H1 (cell line): ENCODE data around the gene TMEM63A. TPM values are rescaled to one million over a fixed set of nuclear protein-coding genes. Genes with fewer than 3 reads are reported as not detected.

ENCODE experiments used
- CTCF ChIA-PET: fragments of 300-600 bp; sonication (Branson Sonifier 250); formaldehyde crosslinking; loops from one replicate; lab custom pipeline; 2021; ENCODE audit not compliant: partially characterized antibody; lab: Charles Lee
- POLR2A ChIA-PET: fragments of 300-600 bp; sonication (Branson Sonifier 250); formaldehyde crosslinking; loops from one replicate; lab custom pipeline; 2021; ENCODE audit warnings: inconsistent platforms; ENCODE audit not compliant: partially characterized antibody; lab: Charles Lee
- DNase-seq, 2 experiments: peaks; one replicate each; pipeline versions ENCODE4 v3.0.0 to v3.0.0-alpha.2; 2010 to 2022; ENCODE audit warnings: low spot score in 2 of 2, low read depth in 1 of 2, mixed read lengths in 1 of 2
- FAIRE-seq: peaks from 2 replicates; lab custom pipeline; 2011; peaks lifted over from hg19 to GRCh38; lab: Jason Lieb, UNC
- H2AFZ ChIP-seq: 2 replicates; pipeline ENCODE4 v1.8.1; 2012; ENCODE audit warnings: low read length, inconsistent platforms
- H2AK5ac ChIP-seq: 2 replicates; pipeline ENCODE4 v1.6.1; 2013; ENCODE audit warnings: low read depth, low read length
- H2BK120ac ChIP-seq: replicated peaks from 2 replicates; pipeline ENCODE3; 2013; ENCODE audit warnings: low read depth, low read length, inconsistent platforms
- H2BK12ac ChIP-seq: 2 replicates; pipeline ENCODE4 v1.6.1; 2013; ENCODE audit warnings: low read depth, low read length
- H2BK15ac ChIP-seq: 2 replicates; pipeline ENCODE4 v1.6.1; 2013; ENCODE audit warnings: low read length
- H2BK20ac ChIP-seq: 2 replicates; pipeline ENCODE4 v1.6.1; 2013; ENCODE audit warnings: low read length
- H2BK5ac ChIP-seq: 2 replicates; pipeline ENCODE4 v1.6.1; 2013; ENCODE audit warnings: low read depth, low read length
- H3K14ac ChIP-seq: 2 replicates; pipeline ENCODE4 v1.6.1; 2013; ENCODE audit warnings: inconsistent platforms; ENCODE audit not compliant: insufficient read length
- H3K18ac ChIP-seq: 2 replicates; pipeline ENCODE4 v1.6.1; 2013; ENCODE audit warnings: low read length; ENCODE audit errors: extremely low read depth
- H3K23ac ChIP-seq: 2 replicates; pipeline ENCODE4 v1.6.1; 2013; ENCODE audit warnings: inconsistent platforms; ENCODE audit not compliant: insufficient read length
- H3K23me2 ChIP-seq: 2 replicates; pipeline ENCODE4 v1.6.1; 2013; ENCODE audit warnings: low read depth, low read length
- H3K27ac ChIP-seq: 2 replicates; pipeline ENCODE4 v1.6.1; 2011; ENCODE audit warnings: low read depth, low read length, inconsistent platforms
- H3K27me3 ChIP-seq, 4 experiments: replicated peaks in 1 of 4; 1 replicate in 1 of 4; 2 replicates in 3 of 4; pipeline versions ENCODE4 v1.6.1 to v1.8.1; 2011 to 2013; ENCODE audit warnings: low read length in 3 of 4, mild to moderate bottlenecking in 3 of 4, inconsistent platforms in 2 of 4, mixed read lengths in 2 of 4, moderate library complexity in 1 of 4; ENCODE audit not compliant: control insufficient read depth in 3 of 4, insufficient read depth in 3 of 4; ENCODE audit errors: extremely low read depth in 1 of 4
- H3K36me3 ChIP-seq, 4 experiments: 2 replicates each; pipeline versions ENCODE4 v1.6.1 to v1.8.1; 2011 to 2013; ENCODE audit warnings: mild to moderate bottlenecking in 4 of 4, low read length in 3 of 4, moderate library complexity in 2 of 4, control low read depth in 1 of 4, inconsistent platforms in 1 of 4; ENCODE audit not compliant: insufficient read depth in 4 of 4, control insufficient read depth in 2 of 4
- H3K4ac ChIP-seq: replicated peaks from 2 replicates; pipeline ENCODE3; 2013; ENCODE audit warnings: low read length, low read depth, mixed read lengths, inconsistent platforms; ENCODE audit not compliant: insufficient read length
- H3K4me1 ChIP-seq, 4 experiments: replicated peaks in 1 of 4; 1 replicate in 1 of 4; 2 replicates in 3 of 4; pipeline versions ENCODE4 v1.6.1 to v1.8.1; 2011 to 2013; ENCODE audit warnings: low read length in 3 of 4, inconsistent platforms in 2 of 4, mixed read lengths in 1 of 4; ENCODE audit not compliant: insufficient read depth in 4 of 4, control insufficient read depth in 3 of 4
- H3K4me2 ChIP-seq, 2 experiments: 2 replicates each; pipeline versions ENCODE4 v1.6.1 to v1.8.1; 2011 to 2013; ENCODE audit warnings: low read depth in 2 of 2, low read length in 2 of 2, control low read depth in 1 of 2, inconsistent platforms in 1 of 2, mild to moderate bottlenecking in 1 of 2; ENCODE audit not compliant: insufficient read depth in 1 of 2
- H3K4me3 ChIP-seq, 4 experiments: fragments of 200-600, 300-600 bp in 1 of 4; sonication (generic), shearing (Covaris generic), sonication (Bioruptor Twin) in 1 of 4; 2 replicates each; pipeline versions ENCODE4 v1.5.1 to v1.8.1; 2011 to 2016; ENCODE audit warnings: low read length in 4 of 4, low read depth in 3 of 4, control low read depth in 2 of 4, inconsistent platforms in 2 of 4, mild to moderate bottlenecking in 2 of 4, mixed read lengths in 1 of 4, moderate library complexity in 1 of 4; ENCODE audit not compliant: insufficient read depth in 2 of 4; ENCODE audit errors: extremely low read depth in 1 of 4
- H3K56ac ChIP-seq: replicated peaks from 2 replicates; pipeline ENCODE3; 2013; ENCODE audit warnings: low read depth, mild to moderate bottlenecking, mixed read lengths, low read length, inconsistent platforms; ENCODE audit not compliant: insufficient read length
- H3K79me1 ChIP-seq: 2 replicates; pipeline ENCODE4 v1.6.1; 2013; ENCODE audit warnings: low read depth, low read length, control low read depth
- H3K79me2 ChIP-seq, 2 experiments: 2 replicates each; pipeline versions ENCODE4 v1.6.1 to v1.8.1; 2012 to 2013; ENCODE audit warnings: low read length in 2 of 2, mild to moderate bottlenecking in 2 of 2, inconsistent platforms in 1 of 2; ENCODE audit not compliant: insufficient read depth in 2 of 2, control insufficient read depth in 1 of 2
- H3K9ac ChIP-seq, 4 experiments: replicated peaks in 1 of 4; 1 replicate in 1 of 4; 2 replicates in 3 of 4; pipeline versions ENCODE4 v1.6.1 to v1.8.1; 2011 to 2013; ENCODE audit warnings: low read depth in 3 of 4, low read length in 3 of 4, control low read depth in 2 of 4, mild to moderate bottlenecking in 2 of 4, moderate library complexity in 2 of 4, inconsistent platforms in 1 of 4; ENCODE audit errors: extremely low read depth in 1 of 4
- H3K9me3 ChIP-seq, 2 experiments: 2 replicates each; pipeline versions ENCODE4 v1.6.1 to v1.8.1; 2012 to 2013; ENCODE audit warnings: mild to moderate bottlenecking in 2 of 2, moderate library complexity in 2 of 2, control low read depth in 1 of 2, inconsistent platforms in 1 of 2, low read depth in 1 of 2, low read length in 1 of 2, mixed read lengths in 1 of 2; ENCODE audit not compliant: insufficient read depth in 2 of 2
- H4K20me1 ChIP-seq, 2 experiments: replicated peaks in 1 of 2; 2 replicates each; pipeline versions ENCODE3 to v1.8.1; 2011 to 2013; ENCODE audit warnings: inconsistent platforms in 2 of 2, low read length in 2 of 2, mild to moderate bottlenecking in 1 of 2; ENCODE audit not compliant: insufficient read depth in 2 of 2, control insufficient read depth in 1 of 2
- H4K5ac ChIP-seq: 2 replicates; pipeline ENCODE4 v1.6.1; 2013; ENCODE audit warnings: low read length, low read depth, mixed read lengths, inconsistent platforms; ENCODE audit not compliant: insufficient read length
- H4K8ac ChIP-seq: 2 replicates; pipeline ENCODE4 v1.8.0; 2013; ENCODE audit warnings: mild to moderate bottlenecking, moderate library complexity, low read length, inconsistent platforms; ENCODE audit not compliant: insufficient read depth; ENCODE audit errors: extremely low read depth
- H4K91ac ChIP-seq: replicated peaks from 2 replicates; pipeline ENCODE3; 2013; ENCODE audit warnings: low read length, mixed read lengths, inconsistent platforms; ENCODE audit not compliant: insufficient read length
- BRCA1 ChIP-seq: IDR thresholded peaks from 2 replicates; pipeline ENCODE4 v1.6.1; 2012; ENCODE audit warnings: low read depth, low read length, improper control_type of control experiment
- CEBPB ChIP-seq: IDR thresholded peaks from 2 replicates; pipeline ENCODE4 v1.6.1; 2012; ENCODE audit warnings: low read depth, low read length
- CHD1 ChIP-seq: IDR thresholded peaks from 2 replicates; pipeline ENCODE4 v1.6.1; 2012; ENCODE audit warnings: low read depth, low read length, improper control_type of control experiment
- CREB1 ChIP-seq: IDR thresholded peaks from 2 replicates; pipeline ENCODE4 v1.6.1; 2012; ENCODE audit warnings: inconsistent platforms
- EP300 ChIP-seq, 2 experiments: IDR thresholded peaks; 1 replicate in 1 of 2; 2 replicates in 1 of 2; pipeline ENCODE4 v1.6.1; 2011 to 2012; ENCODE audit warnings: low read depth in 2 of 2, low read length in 2 of 2, mild to moderate bottlenecking in 2 of 2, borderline replicate concordance in 1 of 2, inconsistent platforms in 1 of 2, moderate library complexity in 1 of 2
- GTF2F1 ChIP-seq: IDR thresholded peaks from 2 replicates; pipeline ENCODE4 v1.6.1; 2012; ENCODE audit warnings: low read depth, low read length, improper control_type of control experiment, borderline replicate concordance
- KDM5A ChIP-seq: fragments of 200-600 bp; IDR thresholded peaks from 2 replicates; pipeline ENCODE4 v1.7.1; 2012; ENCODE audit warnings: mild to moderate bottlenecking, low read length, inconsistent platforms, mixed read lengths
- NANOG ChIP-seq: IDR thresholded peaks from 2 replicates; pipeline ENCODE4 v1.6.1; 2011; ENCODE audit warnings: low read length, low read depth, mild to moderate bottlenecking, inconsistent platforms; ENCODE audit not compliant: insufficient read depth, poor library complexity, severe bottlenecking
- RBBP5 ChIP-seq: IDR thresholded peaks from 2 replicates; pipeline ENCODE4 v1.7.1; 2012; ENCODE audit warnings: low read depth, mild to moderate bottlenecking, inconsistent platforms, low read length, moderate library complexity, borderline replicate concordance
- SRF ChIP-seq: IDR thresholded peaks from 2 replicates; pipeline ENCODE4 v1.6.1; 2011; ENCODE audit warnings: mild to moderate bottlenecking, low read depth, low read length, moderate library complexity
- WGBS, 2 experiments: shearing (Covaris generic) in 1 of 2; methylation state at CpG; one replicate each; pipeline versions ENCODE4 v1.1.6 to v1.1.7; 2013 to 2015; ENCODE audit warnings: low lambda C conversion rate in 2 of 2, mixed read lengths in 2 of 2, inconsistent platforms in 1 of 2, low coverage in 1 of 2, missing lambda C conversion rate in 1 of 2; ENCODE audit not compliant: insufficient replicate concordance in 2 of 2, insufficient coverage in 1 of 2, insufficient read length in 1 of 2; ENCODE audit errors: extremely low coverage in 1 of 2, missing lambda C conversion rate in 1 of 2; 5-methylcytosine and 5-hydroxymethylcytosine counted together
- polyA plus RNA-seq, 7 experiments: library from polyadenylated mRNA; depleted of rRNA in 3 of 7; stranded (reverse) in 5 of 7; unstranded in 2 of 7; fragments of >200 nt in 5 of 7; fragments of 200-250 nt in 2 of 7; gene quantifications; 1 replicate in 5 of 7; 2 replicates in 1 of 7; 4 replicates in 1 of 7; pipeline versions ENCODE4 v1.2.1 to v1.2.3, GENCODE V29; 2011 to 2013; ENCODE audit warnings: missing spikeins in 2 of 7, mixed read lengths in 2 of 7
- total RNA-seq: library from RNA; stranded (reverse); fragmentation: NEBNext Ultra II Directional; extraction: Animal tissue kit (Norgen Biotek cat#: 25700); gene quantifications from 2 replicates; pipeline ENCODE4 v1.2.1, GENCODE V29; 2021
- TF ChIP-seq, protein P1 (sequence below): IDR thresholded peaks from 2 replicates; pipeline ENCODE4 v1.6.1; 2011; ENCODE audit warnings: low read depth, mild to moderate bottlenecking, low read length; ENCODE audit not compliant: insufficient read depth
- TF ChIP-seq, protein P2 (sequence below): IDR thresholded peaks from 2 replicates; pipeline ENCODE4 v1.6.1; 2012; ENCODE audit warnings: inconsistent platforms
- TF ChIP-seq, protein P3 (sequence below): IDR thresholded peaks from 2 replicates; pipeline ENCODE4 v1.6.1; 2012; ENCODE audit warnings: inconsistent platforms

The TMEM63A gene
- total and polyA plus RNA-seq, 2 of the 8 experiments (the other 6 are each of a cell fraction or from before 2014, with no cell fraction given): 26.1 to 55.4 TPM

DNA sequence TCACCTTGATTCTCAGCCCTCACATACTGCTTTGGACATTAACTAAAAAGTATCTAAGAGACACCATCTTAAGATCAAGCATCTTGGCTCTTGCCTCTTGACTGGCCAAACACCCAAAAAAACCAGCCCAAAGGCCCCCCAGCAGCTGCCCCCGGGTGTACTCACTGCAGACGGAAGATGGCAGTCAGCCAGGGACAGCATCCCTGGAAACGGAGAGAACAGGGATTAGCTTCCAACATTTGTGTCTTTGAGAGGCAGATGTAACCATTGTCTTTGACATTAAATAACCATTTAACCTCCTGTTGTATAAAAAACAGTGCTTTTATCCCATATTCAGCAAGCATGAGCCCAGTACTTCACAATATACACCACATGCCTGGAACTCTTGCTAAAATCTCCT lies 11.3 kb downstream of the TMEM63A start:
- H3K18ac ChIP-seq: no peak overlapping the region
- no peak overlapping the region for H3K4me3 ChIP-seq
- peaks cover 5% of the 10 kb centered on the region for H3K79me1 ChIP-seq
- H4K91ac ChIP-seq: no peak overlapping the region
- H2BK120ac ChIP-seq: no peak overlapping the region
- H4K8ac ChIP-seq: no peak overlapping the region
- DNase-seq: no peak
- H3K4me1 ChIP-seq: peaks cover 0 to 3% (median 0%) of the 10 kb centered on the region in 4 experiments; a peak in 2 of 7 replicates
- no peak overlapping the region for H3K27ac ChIP-seq
- H4K5ac ChIP-seq: no peak overlapping the region
- no peak overlapping the region for H3K4me2 ChIP-seq
- POLR2A ChIA-PET: interaction anchor here (0.6 to 4.6 kb wide), 3 partner anchors 11 to 91 kb away, joined by 3 to 27 read pairs (median 3); partner anchors contain the start of gene TMEM63A
- no peak overlapping the region for H3K14ac ChIP-seq
- no peak overlapping the region for H2BK20ac ChIP-seq
- no peaks in the 10 kb centered on the region for H3K27me3 ChIP-seq
- H2BK15ac ChIP-seq: no peak overlapping the region
- H3K9ac ChIP-seq: no peak overlapping the region
- H3K23ac ChIP-seq: no peak overlapping the region
- 87% methylated on average over 3 of the region's 3 CpGs; no CpG with 5 or more reads in 1 of the 2 experiments for WGBS, 2 experiments
- no peaks in the 10 kb centered on the region for H3K23me2 ChIP-seq
- no peak overlapping the region for H2BK5ac ChIP-seq
- no peak for FAIRE-seq
- H3K36me3 ChIP-seq: peaks cover 2 to 18% (median 5%) of the 10 kb centered on the region in 4 experiments; a peak in 5 of 8 replicates
- peaks cover 0 to 3% of the 10 kb centered on the region in 2 experiments for H4K20me1 ChIP-seq
- H3K4ac ChIP-seq: no peak overlapping the region
- no peak overlapping the region for H2AK5ac ChIP-seq
- no peak overlapping the region for H2AFZ ChIP-seq
- H2BK12ac ChIP-seq: no peak overlapping the region
- H3K9me3 ChIP-seq: no peaks in the 10 kb centered on the region
- no peaks in the 10 kb centered on the region for H3K79me2 ChIP-seq
- CTCF ChIA-PET: interaction anchor here (0.6 to 3.1 kb wide), 15 partner anchors 10 to 396 kb away, joined by 3 to 12 read pairs (median 4); partner anchors contain the start of gene LEFTY1
- H3K56ac ChIP-seq: no peak overlapping the region
- no peak for TF ChIP-seq GTF2F1
- TF ChIP-seq, protein P1, sequence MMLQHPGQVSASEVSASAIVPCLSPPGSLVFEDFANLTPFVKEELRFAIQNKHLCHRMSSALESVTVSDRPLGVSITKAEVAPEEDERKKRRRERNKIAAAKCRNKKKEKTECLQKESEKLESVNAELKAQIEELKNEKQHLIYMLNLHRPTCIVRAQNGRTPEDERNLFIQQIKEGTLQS: no peak
- no peak for TF ChIP-seq SRF
- TF ChIP-seq RBBP5: no peak
- no peak for TF ChIP-seq CREB1
- TF ChIP-seq BRCA1: no peak
- no peak for TF ChIP-seq CHD1
- TF ChIP-seq CEBPB: no peak
- TF ChIP-seq, protein P2, sequence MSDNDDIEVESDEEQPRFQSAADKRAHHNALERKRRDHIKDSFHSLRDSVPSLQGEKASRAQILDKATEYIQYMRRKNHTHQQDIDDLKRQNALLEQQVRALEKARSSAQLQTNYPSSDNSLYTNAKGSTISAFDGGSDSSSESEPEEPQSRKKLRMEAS: no peak
- no peak for TF ChIP-seq NANOG
- TF ChIP-seq EP300 (IDR thresholded peaks at IDR 0.05; ENCODE audit: borderline replicate concordance in 1 of 2, low read depth in 2 of 2, low read length in 2 of 2): no peak
- TF ChIP-seq, protein P3, sequence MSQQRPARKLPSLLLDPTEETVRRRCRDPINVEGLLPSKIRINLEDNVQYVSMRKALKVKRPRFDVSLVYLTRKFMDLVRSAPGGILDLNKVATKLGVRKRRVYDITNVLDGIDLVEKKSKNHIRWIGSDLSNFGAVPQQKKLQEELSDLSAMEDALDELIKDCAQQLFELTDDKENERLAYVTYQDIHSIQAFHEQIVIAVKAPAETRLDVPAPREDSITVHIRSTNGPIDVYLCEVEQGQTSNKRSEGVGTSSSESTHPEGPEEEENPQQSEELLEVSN: no peak
- no peak for TF ChIP-seq KDM5A
